HG03354 (cell line): ENCODE measurements around the gene ARL10.

Source experiments
- ATAC-seq: cut with Tn5 transposase; IDR thresholded peaks from one replicate; pipeline ENCODE4 v1.9.1; 2021; ENCODE audit warnings: mild to moderate bottlenecking; ENCODE audit not compliant: unreplicated experiment, poor library complexity, severe bottlenecking

Gene ARL10, protein sequence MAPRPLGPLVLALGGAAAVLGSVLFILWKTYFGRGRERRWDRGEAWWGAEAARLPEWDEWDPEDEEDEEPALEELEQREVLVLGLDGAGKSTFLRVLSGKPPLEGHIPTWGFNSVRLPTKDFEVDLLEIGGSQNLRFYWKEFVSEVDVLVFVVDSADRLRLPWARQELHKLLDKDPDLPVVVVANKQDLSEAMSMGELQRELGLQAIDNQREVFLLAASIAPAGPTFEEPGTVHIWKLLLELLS

DNA sequence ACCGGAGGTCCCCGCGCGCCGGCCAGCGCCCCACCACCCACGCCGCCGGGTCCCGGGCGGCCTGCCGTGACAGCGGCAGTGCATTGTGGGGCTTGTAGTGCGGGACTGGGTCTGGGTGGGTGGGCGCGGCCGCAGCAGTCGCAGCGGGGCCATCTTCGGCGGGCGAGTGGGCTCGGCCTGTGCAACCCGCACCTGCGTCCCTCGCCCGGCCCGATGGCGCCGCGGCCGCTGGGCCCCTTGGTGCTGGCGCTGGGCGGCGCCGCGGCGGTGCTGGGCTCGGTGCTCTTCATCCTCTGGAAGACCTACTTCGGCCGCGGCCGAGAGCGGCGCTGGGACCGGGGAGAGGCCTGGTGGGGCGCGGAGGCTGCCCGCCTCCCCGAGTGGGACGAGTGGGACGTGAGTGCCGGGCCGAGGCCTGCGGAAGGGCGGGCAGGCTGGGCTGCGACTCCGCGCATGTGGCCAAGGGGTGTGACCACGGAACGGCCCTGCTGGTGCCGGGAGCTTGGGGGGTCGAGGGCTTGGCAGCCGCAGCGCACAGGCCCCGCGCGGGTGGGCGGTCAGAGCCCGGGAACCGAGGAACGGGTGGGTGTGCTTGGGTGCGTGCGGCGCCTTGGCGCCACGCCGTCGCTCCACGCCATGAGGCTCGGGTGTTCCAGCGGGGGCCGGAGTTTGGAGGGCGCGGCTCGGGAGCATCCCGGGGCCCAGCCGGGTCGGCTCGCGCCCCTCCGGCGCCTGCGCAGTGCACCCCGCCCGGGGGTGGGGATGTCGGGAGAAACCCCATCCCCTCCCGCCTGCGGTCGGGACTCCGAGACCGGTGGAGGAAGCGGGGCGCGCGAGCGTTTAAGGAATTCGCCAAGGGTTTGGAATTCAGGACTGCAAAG, at the start of gene ARL10:
TSS of gene ARL10 (plus strand) at position 137 of the 881 bp plus-strand sequence. CDS start at position 214, 77 bp downstream.
- ATAC-seq, result peak; percentile 30

GRCh38 chr5:176317534-176318374, 47.5 kb upstream of the ARL10 start:
- ATAC-seq, result no peak

- ATAC-seq, result no peak
Observed at GRCh38 chr5:176319827-176320554, 45.3 kb upstream of the ARL10 start.

GRCh38 chr5:176320577-176320976, 44.7 kb upstream of the ARL10 start:
- no peak for ATAC-seq

GRCh38 chr5:176334031-176334770, 31.1 kb upstream of the ARL10 start:
- ATAC-seq, result no peak

- ATAC-seq, result no peak
Observed at GRCh38 chr5:176337913-176338312, 27.4 kb upstream of the ARL10 start.

DNA sequence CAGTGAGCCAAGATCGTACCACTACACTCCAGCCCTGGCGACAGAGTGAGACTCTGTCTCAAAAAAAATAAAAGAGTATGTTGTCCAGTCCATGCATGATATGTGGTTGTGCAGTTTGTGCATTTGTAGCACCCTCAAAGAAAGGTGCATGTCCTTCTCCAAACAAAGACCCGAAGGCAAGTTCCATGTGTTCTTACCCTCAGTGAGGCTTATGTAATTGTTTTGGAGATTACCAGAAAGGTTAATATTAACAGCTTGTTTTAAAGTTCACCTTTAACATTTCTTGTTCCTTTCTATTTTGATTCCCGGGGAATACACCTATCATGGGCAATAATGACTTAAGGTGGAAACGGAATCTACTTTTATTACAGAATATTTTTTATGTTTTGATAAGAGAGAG, 26.0 kb upstream of the ARL10 start:
- ATAC-seq, result no peak

DNA sequence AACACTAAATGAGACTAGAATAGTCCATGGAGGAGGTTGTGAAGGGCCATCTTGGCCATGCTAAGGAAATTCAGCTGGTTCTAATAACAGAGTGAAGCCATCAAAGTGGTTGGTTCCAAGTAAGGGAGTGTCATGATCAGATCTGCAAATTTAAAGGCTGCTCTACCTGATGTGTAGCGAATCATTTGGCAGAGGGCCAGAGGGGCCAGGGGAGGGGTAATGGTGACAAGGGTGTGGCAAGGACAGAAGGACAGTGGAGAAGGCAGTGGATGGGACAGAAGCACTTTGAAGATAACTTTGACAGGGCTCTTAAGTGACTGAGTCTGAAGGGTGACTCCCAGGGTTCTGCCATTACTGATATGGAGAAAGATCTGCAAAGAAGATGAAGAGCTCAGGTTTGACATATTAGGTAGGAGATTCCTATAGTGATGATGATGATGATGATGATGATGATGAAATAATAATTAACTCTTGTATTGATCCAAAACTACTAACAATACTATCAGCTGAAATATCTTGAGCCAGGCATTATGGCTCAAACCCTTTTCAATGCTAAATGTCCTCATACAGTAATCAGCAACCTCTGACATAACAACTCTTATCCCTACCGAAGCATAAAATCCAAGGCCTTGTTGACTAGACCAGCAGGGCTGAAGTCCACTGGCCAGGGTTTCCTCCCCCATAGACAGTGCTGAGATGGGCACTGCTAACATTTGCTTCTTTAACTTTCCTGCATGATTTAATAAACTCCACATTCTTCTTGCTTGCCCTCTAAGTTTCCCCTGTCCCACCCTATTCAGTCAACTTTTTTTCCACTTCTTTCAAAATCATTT, 23.7 kb upstream of the ARL10 start:
- ATAC-seq, result no peak

- ATAC-seq, result no peak
Observed at GRCh38 chr5:176342158-176342483, 23.2 kb upstream of the ARL10 start.

DNA sequence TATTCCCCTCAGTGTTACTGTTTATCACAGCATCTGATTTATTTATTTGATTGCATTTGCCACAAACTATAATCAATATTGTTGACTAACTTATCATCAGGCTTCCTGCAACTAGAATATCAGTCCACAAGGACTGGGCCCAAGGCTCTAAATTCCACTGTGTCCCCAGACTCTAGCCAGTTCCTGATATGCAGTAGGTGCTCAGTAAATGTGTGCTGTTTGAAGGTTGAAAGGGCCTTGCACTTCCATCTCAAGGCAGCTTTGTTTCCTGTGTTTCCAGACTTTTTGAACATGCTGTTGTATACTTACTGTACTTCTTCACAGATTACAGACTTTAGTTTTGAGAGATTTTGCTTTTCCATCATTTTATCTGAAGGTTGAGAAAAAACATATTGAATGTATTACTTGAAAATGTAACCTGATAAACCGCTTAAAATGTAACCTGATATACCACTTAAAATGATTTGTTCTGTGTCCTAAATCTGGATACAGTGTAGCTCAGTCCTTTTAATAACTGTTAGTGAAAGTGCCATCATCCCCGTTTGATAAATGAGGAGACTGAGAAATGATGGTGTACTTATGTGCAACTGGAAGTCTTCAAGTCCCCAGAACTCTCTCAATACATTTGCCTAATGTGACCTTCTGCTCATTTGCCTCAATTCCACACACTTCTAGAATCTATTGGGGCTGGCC, 22.4 kb upstream of the ARL10 start:
- ATAC-seq, result no peak

DNA sequence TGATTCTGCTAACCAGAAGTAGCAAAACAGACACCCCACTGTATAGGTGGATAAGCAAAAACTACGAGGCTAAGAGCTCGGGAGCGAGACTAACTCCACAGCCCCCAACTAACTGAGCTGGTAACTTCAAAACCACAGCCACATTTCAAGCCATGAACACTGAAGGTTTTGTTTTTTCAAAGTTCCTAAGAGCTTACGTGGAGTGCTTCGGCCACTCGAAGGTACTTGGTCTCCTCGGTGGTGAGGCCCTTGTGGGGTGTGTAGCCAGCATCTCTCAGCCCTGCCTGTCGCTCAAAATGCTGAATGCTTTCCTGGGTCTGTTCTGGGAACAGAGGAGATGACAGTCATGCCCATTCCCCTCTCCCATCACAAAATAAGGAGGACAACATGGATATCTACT, 14.9 kb upstream of the ARL10 start:
- ATAC-seq, result no peak

- no peak for ATAC-seq
Observed at GRCh38 chr5:176352116-176352878, 13.0 kb upstream of the ARL10 start.

DNA sequence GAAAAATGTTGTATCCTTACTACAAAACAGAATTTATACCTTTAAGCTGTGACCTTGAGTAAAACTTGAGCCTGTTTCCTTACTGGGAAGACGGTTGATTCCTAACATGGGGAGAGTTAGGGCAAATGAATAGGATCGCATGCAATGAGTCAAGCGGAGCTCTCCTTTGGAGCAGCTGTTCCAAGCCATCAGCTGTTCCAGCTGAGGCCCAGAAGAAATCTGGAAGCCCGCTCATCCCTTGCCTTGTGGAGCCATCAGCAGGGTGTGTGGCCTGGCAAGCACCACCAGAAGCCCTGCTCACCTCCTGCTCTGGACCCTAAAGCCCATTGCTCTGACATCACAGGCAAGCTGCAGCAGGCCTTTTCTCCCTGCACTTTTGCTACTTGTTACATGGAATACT, 11.8 kb upstream of the ARL10 start:
- ATAC-seq, result no peak

- no peak for ATAC-seq
Observed at GRCh38 chr5:176355400-176356178, 9.7 kb upstream of the ARL10 start.

DNA sequence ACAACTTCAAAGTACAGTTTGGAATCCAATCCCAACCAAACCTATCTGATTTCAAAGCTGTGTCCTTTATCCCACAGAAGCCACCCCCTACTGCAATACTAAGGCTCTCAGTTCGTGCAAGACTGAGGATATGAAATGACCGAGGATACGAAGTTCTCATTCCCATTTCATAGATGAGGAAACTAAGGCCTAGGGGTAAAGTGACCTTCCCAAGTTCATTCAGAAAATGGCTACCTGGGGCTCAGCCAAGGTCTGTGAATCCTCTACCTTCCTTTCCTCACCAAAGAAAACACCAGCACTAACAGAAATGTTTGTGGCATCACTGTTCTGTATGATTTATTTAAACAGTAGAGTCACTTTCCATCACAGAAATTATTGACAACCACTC, 9.1 kb upstream of the ARL10 start:
- ATAC-seq, result no peak

DNA sequence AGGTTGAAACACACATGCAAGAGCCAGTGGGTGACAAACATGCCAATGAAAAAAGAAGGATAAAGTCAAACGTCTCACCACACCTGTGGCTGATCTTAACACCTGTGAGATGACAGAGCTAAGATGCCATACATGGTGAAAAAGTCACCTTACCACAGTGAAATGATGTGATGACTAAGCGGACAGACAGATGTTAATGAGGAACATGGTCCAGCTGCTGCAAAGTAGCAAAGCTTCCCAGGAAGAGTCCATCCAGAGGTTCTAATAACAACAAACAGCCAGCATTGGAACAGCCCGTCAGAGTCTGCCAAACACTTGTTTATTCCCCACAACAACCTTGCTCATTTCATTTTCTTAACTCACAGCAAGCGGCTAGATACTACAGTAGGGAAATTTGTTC, 5.6 kb upstream of the ARL10 start:
- ATAC-seq, result no peak
